ENCODE measurements around the gene MPL. TPM values are rescaled to one million over a fixed set of nuclear protein-coding genes. Genes with fewer than 3 reads are reported as not detected.

MPL gene
- total and polyA plus RNA-seq, 2 of the 8 experiments (the other 6 are each of a cell fraction or from before 2014, with no cell fraction given): 0.08 TPM; not detected in 1

- 89% methylated on average over 4 of the region's 4 CpGs; no CpG with 5 or more reads in 1 of the 2 experiments for WGBS, 2 experiments (ENCODE audit: extremely low coverage in 1 of 2, insufficient coverage in 1 of 2, insufficient read length in 1 of 2, insufficient replicate concordance in 2 of 2, low coverage in 1 of 2, low lambda C conversion rate in 2 of 2, missing lambda C conversion rate in 1 of 2)
- Histone ChIP-seq H4K20me1 (replicated peaks in 1 of 2; ENCODE audit: control insufficient read depth in 1 of 2, insufficient read depth in 2 of 2, low read length in 2 of 2) (peaks cover 0 to 3% of the 10 kb centered on the region in 2 experiments), H2BK12ac (ENCODE audit: low read depth, low read length) (no peak overlapping the region), H4K8ac (ENCODE audit: extremely low read depth, insufficient read depth, low read length) (no peak overlapping the region), H4K91ac (replicated peaks; ENCODE audit: insufficient read length, low read length) (no peak overlapping the region), H3K27ac (ENCODE audit: low read depth, low read length) (no peak overlapping the region), H3K4me2 (ENCODE audit: insufficient read depth in 1 of 2, low read depth in 2 of 2, low read length in 2 of 2) (no peak overlapping the region), H3K23me2 (ENCODE audit: low read depth, low read length) (peaks cover 2% of the 10 kb centered on the region; the same call in 1 of the 2 replicates), H3K56ac (replicated peaks; ENCODE audit: insufficient read length, low read depth, low read length) (no peak overlapping the region), H3K4ac (replicated peaks; ENCODE audit: insufficient read length, low read depth, low read length) (no peak overlapping the region), H2BK120ac (replicated peaks; ENCODE audit: low read depth, low read length) (no peak overlapping the region), H3K23ac (ENCODE audit: insufficient read length) (no peak overlapping the region), H2BK5ac (ENCODE audit: low read depth, low read length) (no peak overlapping the region), H2AFZ (ENCODE audit: low read length) (no peak overlapping the region), H3K4me1 (replicated peaks in 1 of 4; ENCODE audit: control insufficient read depth in 3 of 4, insufficient read depth in 4 of 4, low read length in 3 of 4) (peaks cover 0 to 7% (median 5%) of the 10 kb centered on the region in 4 experiments; a peak in 3 of 7 replicates), H3K36me3 (ENCODE audit: control insufficient read depth in 2 of 4, insufficient read depth in 4 of 4, low read length in 3 of 4) (no peaks in the 10 kb centered on the region), H3K4me3 (ENCODE audit: extremely low read depth in 1 of 4, insufficient read depth in 2 of 4, low read depth in 3 of 4, low read length in 4 of 4) (no peak overlapping the region), H3K9me3 (ENCODE audit: insufficient read depth in 2 of 2, low read depth in 1 of 2, low read length in 1 of 2) (no peaks in the 10 kb centered on the region), H3K14ac (ENCODE audit: insufficient read length) (no peak overlapping the region), H2AK5ac (ENCODE audit: low read depth, low read length) (no peak overlapping the region), H3K9ac (replicated peaks in 1 of 4; ENCODE audit: extremely low read depth in 1 of 4, low read depth in 3 of 4, low read length in 3 of 4) (no peak overlapping the region), H3K79me1 (ENCODE audit: low read depth, low read length) (no peaks in the 10 kb centered on the region; the same call in 1 of the 2 replicates), H2BK15ac (ENCODE audit: low read length) (no peak overlapping the region), H3K18ac (ENCODE audit: extremely low read depth, low read length) (no peak overlapping the region), H2BK20ac (ENCODE audit: low read length) (no peak overlapping the region), H3K79me2 (ENCODE audit: control insufficient read depth in 1 of 2, insufficient read depth in 2 of 2, low read length in 2 of 2) (no peaks in the 10 kb centered on the region), H4K5ac (ENCODE audit: insufficient read length, low read depth, low read length) (no peak overlapping the region), H3K27me3 (replicated peaks in 1 of 4; ENCODE audit: control insufficient read depth in 3 of 4, extremely low read depth in 1 of 4, insufficient read depth in 3 of 4, low read length in 3 of 4) (no peaks in the 10 kb centered on the region)
- FAIRE-seq (no peak), DNase-seq (ENCODE audit: low read depth in 1 of 2, low spot score in 2 of 2) (no peak)
- ChIA-PET CTCF (ENCODE audit: partially characterized antibody) (interaction anchor here (1.6 to 1.9 kb wide), 2 partner anchors 40 to 88 kb away, joined by 3 to 6 read pairs; partner anchors contain the start of gene C1orf210), POLR2A (ENCODE audit: partially characterized antibody) (interaction anchor here (2.2 kb wide), 1 partner anchor 81 kb away, joined by 4 read pairs; the partner anchor contains the start of gene HYI)
- no peak for TF ChIP-seq EZH2 (IDR thresholded peaks at IDR 0.05; ENCODE audit: low read depth, low read length, severe bottlenecking)
- no peak for TF ChIP-seq RXRA (IDR thresholded peaks at IDR 0.05; ENCODE audit: insufficient read depth, low read depth, low read length)
- TF ChIP-seq RFX5 (IDR thresholded peaks at IDR 0.05; ENCODE audit: borderline replicate concordance, low read depth, low read length): no peak
- TF ChIP-seq USF2 (IDR thresholded peaks at IDR 0.05; ENCODE audit: low read length): no peak
- no peak for TF ChIP-seq SUZ12 (IDR thresholded peaks at IDR 0.05; ENCODE audit: low read length)
- TF ChIP-seq TAF1 (IDR thresholded peaks at IDR 0.05; ENCODE audit: low read depth, low read length): no peak
- TF ChIP-seq HDAC2 (IDR thresholded peaks at IDR 0.05; ENCODE audit: borderline replicate concordance in 1 of 2, low read depth in 2 of 2, low read length in 2 of 2): no peak
- no peak for TF ChIP-seq BACH1 (IDR thresholded peaks at IDR 0.05; ENCODE audit: low read length)
- TF ChIP-seq SIX5 (IDR thresholded peaks at IDR 0.05; ENCODE audit: low read depth, low read length): no peak
- no peak for TF ChIP-seq ATF3 (IDR thresholded peaks at IDR 0.05; ENCODE audit: insufficient read depth, low read depth, low read length)
Measured at GRCh38 chr1:43373066-43373940, 35.7 kb downstream of the MPL start.
